HG03139 (cell line): ENCODE data around the gene TAF9B.
A peak's percentile ranks its signal among the peaks of the same experiment; 100 is the strongest.
"Not testable (repeated sequence)": the region's sequence is repeated elsewhere in the genome, so short reads cannot be mapped to it uniquely, and the experiment has no call there.

Source experiments
- ATAC-seq: cut with Tn5 transposase; IDR thresholded peaks from one replicate; pipeline ENCODE4 v1.9.1; 2021; ENCODE audit not compliant: unreplicated experiment

TAF9B gene

DNA sequence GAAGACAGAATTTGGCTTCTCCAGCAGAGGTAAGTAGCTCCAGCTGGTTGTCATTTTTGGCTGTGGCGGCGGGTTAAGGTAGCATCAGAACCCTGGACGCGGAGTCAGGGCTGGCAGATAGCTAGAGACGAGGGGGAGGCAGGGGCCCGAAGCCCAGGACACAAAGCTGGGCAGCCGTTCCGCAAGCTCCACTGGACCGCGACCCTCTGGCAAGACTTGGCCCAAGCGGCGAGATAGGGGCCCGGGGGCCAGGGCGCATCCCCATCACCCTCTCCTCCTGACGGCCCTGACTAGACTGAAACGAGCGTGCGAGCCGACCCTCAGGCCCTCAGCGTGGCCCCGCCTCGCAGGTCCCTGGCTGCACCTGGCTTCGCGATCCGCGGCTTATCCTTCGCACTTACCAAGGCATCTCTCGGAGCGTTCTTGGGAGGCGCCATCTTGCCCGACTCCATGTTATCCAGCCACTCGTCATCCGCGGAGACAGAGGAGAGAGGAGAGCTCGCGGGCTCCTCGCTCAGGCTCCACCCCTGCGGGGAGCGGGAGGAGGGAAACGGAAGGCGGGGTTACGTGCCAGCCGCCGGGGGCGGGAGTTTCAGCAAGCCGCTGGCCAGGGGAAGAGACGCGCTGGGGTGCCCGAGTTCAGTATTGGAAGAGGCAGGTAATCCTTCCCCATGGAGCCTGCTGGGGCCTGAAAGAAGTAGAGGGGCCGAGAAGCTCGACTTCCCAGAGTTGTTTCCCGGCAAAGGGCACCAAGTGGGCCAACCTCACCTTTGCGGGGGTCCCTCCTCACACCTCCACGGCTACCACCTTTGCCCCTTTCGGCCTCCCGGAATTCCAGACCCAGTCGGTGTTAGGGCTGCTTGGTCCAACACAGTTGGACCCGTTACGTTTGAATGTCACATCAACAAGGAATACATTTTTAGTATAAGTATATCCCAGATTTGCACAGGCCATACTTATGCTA lies at the start of gene TAF9B:
TSS of gene TAF9B (minus strand) at position 491 of the 964 bp plus-strand sequence. CDS start at position 452, 39 bp downstream.
- ATAC-seq = peak; percentile 96

DNA sequence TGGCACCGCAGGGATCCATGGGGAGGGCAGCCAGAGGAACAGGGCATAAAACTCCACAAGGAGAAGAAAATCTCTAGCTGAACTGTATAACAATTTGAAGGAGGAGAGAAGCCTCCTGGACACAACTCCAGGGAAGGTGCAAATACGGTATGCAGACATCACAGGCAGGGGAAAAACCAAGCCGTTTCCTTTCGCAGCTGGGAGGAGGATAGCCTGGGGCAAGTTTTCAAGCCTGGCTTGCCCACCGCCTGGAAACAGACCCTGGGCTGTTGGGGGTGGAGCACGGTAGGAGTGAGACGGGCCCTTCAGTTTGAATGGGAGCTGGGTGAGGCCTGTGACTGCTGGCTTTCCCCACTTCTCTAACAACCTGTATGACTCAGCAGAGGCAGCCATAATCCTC lies 43.4 kb upstream of the TAF9B start:
- ATAC-seq = no peak

DNA sequence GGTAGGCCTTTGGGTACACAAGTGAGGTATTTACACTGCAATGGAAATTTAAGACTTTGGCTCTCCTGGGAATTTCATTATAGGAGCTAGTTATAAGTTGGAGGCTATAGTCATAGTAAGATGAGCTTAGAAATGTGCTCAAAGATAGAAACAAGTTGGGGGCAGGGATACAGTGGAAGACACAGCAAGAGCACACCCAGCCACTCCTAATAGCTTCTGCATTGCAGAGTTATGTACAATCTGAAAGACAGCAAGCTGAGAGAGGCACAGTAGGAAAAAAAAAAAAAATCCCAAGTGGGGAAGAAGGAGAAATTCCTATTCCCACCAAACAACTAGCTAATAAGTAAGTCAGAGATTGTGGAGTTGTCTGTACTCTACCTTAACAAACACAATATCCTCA lies 41.9 kb upstream of the TAF9B start:
- no peak for ATAC-seq

- no peak for ATAC-seq
These were observed 28.6 kb upstream of the TAF9B start for GRCh38 chrX:78168065-78168464.

DNA sequence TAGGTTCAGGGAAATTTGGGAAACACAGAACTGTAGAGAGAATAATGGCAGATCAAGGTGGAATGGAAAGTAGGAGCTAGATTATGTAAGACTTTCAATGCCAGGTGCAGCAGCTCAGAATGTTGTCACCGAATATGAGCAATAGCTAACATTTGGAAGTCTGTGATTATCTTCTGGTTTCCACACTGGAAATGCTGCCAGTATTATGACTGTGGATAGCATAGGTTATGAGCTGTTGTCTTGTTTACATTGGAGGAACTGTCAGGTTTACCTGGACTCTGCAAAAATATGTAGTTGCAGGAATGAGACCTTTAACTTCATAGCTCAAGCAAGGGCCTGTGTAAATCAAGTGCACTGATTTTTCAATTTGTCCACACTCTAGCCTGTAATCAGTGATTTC lies 26.0 kb upstream of the TAF9B start:
- ATAC-seq = no peak

- ATAC-seq = not testable (repeated sequence)
These were observed 23.7 kb upstream of the TAF9B start for GRCh38 chrX:78163175-78163574.

DNA sequence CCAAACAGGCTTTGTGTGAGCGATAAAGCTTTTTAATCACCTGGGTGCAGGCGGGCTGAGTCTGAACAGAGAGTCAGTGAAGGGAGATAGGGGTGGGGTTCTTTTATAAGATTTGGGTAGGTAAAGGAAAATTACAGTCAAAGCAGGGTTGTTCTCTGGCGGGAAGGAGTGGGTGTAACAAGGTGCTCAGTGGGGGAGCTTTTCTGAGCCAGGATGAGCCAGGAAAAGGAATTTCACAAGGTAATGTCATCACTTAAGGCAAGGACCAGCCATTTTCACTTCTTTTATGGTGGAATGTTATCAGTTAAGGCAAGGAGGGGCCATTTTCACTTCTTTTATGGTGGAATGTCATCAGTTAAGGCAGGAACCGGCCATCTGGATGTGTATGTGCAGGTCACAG lies 21.3 kb upstream of the TAF9B start:
- ATAC-seq = not testable (repeated sequence)

- ATAC-seq = not testable (repeated sequence)
These were observed 18.4 kb upstream of the TAF9B start for GRCh38 chrX:78157846-78158245.

GRCh38 chrX:78157373-78157772 lies 17.9 kb upstream of the TAF9B start:
- ATAC-seq = not testable (repeated sequence)

- ATAC-seq = not testable (repeated sequence)
These were observed 7.6 kb upstream of the TAF9B start for GRCh38 chrX:78147002-78147540.

- no peak for ATAC-seq
These were observed 756 bp upstream of the TAF9B start for GRCh38 chrX:78140206-78140605.

- no peak for ATAC-seq
These were observed 6.1 kb downstream of the TAF9B start for GRCh38 chrX:78133238-78133960.

DNA sequence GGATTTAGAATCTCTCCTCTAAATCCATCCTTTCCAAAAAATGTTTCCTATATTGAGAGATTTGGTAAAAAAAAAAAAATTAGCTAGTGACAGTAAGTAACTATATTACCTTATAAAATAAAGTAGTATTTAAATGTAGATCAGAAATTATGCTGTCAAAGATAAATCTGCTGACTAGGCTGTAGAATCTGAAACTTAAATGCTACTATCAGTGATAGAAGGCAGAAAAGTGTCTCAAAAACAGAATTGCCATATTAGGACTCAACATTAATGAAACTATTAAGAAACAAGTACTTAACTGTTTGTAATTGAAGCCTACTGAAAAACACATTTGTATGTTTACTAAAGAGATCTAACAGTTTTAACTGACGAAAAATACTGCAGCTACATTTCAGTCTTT lies 8.3 kb downstream of the TAF9B start:
- no peak for ATAC-seq

DNA sequence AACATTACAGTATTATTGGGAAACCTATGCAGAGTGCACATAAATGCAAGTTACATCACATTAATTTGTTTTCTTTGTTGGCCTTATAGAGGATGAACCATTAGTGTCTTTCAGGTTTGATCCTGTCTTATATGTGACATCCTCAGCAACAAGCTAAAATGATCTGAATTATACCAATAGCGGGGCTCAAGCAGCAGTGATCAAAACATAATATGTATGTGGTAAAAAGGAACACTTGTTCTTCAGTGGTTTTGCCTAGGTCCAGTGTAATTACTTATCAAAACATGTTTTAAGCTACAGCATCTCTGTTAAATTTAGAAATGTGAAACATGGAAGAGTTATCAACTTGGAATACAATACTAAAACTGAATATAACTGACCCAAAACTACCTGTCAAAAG lies 9.1 kb downstream of the TAF9B start:
- ATAC-seq = no peak

DNA sequence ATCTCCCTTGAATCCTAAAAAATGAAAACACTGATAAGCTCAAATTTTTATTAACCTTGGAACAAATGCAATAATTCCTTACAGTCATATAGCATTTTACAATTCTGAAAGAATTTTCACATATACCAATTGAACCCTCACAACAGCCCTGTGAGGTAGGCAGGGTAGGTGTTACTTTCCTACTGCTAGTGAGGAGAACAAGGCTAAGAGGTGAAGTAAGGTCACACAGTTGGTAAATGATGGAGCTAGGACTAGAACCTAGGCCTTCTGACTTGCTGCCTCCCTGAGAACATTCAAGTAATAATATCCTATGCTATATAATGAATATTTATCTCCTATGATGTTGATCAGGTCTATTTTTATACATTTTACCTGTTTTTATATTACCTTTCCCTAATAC lies 9.7 kb downstream of the TAF9B start:
- no peak for ATAC-seq

GRCh38 chrX:78125781-78126180 lies 13.7 kb downstream of the TAF9B start:
- ATAC-seq = not testable (repeated sequence)

- ATAC-seq = no peak
These were observed 14.3 kb downstream of the TAF9B start for GRCh38 chrX:78125148-78125547.

DNA sequence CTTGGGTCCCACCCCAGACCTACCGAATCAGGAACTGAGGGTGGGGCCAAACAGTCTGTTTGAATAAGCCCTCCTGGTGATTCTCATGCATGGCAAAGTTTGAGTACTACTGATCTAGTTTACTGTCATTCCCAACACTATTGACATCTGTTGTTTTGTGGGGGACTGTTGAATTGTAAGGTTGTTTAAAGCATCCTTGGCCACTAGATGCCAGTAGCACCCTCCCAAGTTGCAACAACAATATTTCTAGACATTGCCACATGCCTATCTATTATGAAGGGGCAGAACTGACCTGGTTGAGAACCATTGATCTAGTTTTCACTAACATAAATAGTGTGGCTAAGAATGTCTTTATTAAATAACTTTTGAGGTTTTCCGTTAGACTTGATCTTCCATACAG lies 15.1 kb downstream of the TAF9B start:
- ATAC-seq = no peak

DNA sequence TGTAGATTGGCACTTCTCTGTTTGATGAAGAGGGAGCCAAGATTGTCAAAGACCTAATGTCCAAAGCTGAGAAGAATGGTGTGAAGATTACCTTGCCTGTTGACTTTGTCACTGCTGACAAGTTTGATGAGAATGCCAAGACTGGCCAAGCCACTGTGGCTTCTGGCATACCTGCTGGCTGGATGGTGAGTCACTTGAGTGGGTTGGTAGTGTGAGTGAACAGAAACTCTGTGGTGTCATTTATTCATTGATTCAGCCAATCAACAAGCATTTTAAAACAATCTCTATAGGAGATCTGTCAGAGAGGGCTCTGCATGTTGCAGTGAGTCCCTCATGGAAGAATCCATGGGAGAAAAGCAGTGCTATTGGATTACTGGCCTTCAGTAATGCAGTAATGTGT lies 16.3 kb downstream of the TAF9B start:
- no peak for ATAC-seq

DNA sequence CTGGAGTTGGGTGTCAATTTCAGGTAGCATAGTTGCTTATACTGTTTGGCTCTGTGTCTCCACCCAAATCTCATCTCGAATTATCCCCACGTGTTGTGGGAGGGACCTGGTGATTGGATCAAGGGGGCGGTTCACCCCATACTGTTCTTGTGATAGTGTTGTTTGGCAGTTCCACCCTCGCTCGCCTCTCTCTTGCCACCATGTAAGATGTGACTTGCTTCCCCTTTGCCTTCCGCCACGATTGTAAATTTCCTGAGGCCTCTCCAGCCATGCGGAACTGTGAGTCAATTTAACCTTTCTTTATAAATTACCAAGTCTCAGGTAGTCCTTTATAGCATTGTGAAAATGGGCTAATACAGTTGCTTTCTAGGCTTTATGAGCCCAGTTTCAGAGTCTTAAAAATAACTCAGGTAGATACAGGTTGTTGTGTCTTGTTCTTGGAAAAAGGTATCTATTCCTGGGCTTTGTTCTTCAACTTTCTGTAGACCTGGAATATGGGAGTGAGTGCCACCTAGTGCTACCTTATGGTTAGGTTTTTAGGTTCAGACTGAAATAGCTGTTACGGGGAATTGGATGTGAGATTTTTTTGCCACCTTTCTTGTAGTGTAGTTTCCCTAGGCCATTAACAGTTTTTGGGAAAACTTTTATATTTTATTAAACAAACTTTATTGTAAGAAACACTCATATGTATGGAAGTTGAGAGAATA lies 19.8 kb downstream of the TAF9B start:
- ATAC-seq = no peak

GRCh38 chrX:78118628-78119027 lies 20.8 kb downstream of the TAF9B start:
- ATAC-seq = no peak
